Neuronal stem cell (in vitro differentiated cells): ENCODE data around the gene SEMA4G.

Experiments used
- DNase-seq: peaks from one replicate; pipeline ENCODE4 v3.0.0-alpha.2; 2013; ENCODE audit warnings: low spot score
- H2AFZ ChIP-seq: one replicate; pipeline ENCODE4 v1.6.1; 2013; ENCODE audit warnings: mild to moderate bottlenecking, low read length, inconsistent platforms
- H2AK5ac ChIP-seq: 2 replicates; pipeline ENCODE4 v1.6.1; 2013; ENCODE audit warnings: low read depth, mild to moderate bottlenecking, inconsistent platforms, low read length, moderate library complexity, mixed read lengths
- H2BK120ac ChIP-seq: 2 replicates; pipeline ENCODE4 v1.6.1; 2013; ENCODE audit warnings: low read depth, mild to moderate bottlenecking, inconsistent platforms, low read length, moderate library complexity, mixed read lengths
- H2BK12ac ChIP-seq: one replicate; pipeline ENCODE4 v1.6.1; 2013; ENCODE audit warnings: low read length, inconsistent platforms
- H2BK15ac ChIP-seq: 2 replicates; pipeline ENCODE4 v1.6.1; 2013; ENCODE audit warnings: mild to moderate bottlenecking, low read length, inconsistent platforms, mixed read lengths
- H2BK5ac ChIP-seq: one replicate; pipeline ENCODE4 v1.6.1; 2013; ENCODE audit warnings: inconsistent platforms, mild to moderate bottlenecking, low read length, moderate library complexity
- H3K14ac ChIP-seq: one replicate; pipeline ENCODE4 v1.6.1; 2013; ENCODE audit warnings: low read length, inconsistent platforms
- H3K18ac ChIP-seq: 2 replicates; pipeline ENCODE4 v1.6.1; 2013; ENCODE audit warnings: low read length, inconsistent platforms
- H3K23ac ChIP-seq: 2 replicates; pipeline ENCODE4 v1.6.1; 2013; ENCODE audit warnings: low read depth, mild to moderate bottlenecking, mixed read lengths, low read length, inconsistent platforms; ENCODE audit not compliant: poor library complexity
- H3K27ac ChIP-seq: replicated peaks from 3 replicates; pipeline ENCODE4 v1.5.1; 2013; ENCODE audit warnings: low read length, inconsistent platforms
- H3K27me3 ChIP-seq, 3 experiments: 2 replicates each; pipeline ENCODE4 v1.6.1; 2013; ENCODE audit warnings: low read length in 3 of 3, mild to moderate bottlenecking in 2 of 3, inconsistent platforms in 1 of 3, low read depth in 1 of 3, mixed read lengths in 1 of 3, moderate library complexity in 1 of 3; ENCODE audit not compliant: control insufficient read depth in 3 of 3, insufficient read depth in 3 of 3
- H3K36me3 ChIP-seq, 2 donors: replicated peaks in 1 of 2; 2 replicates each; pipeline ENCODE4 v1.6.1; 2013; ENCODE audit warnings: low read length in 2 of 2; ENCODE audit not compliant: control insufficient read depth in 2 of 2, insufficient read depth in 2 of 2
- H3K4ac ChIP-seq: 2 replicates; pipeline ENCODE4 v1.6.1; 2013; ENCODE audit warnings: inconsistent platforms, mild to moderate bottlenecking, low read length, moderate library complexity
- H3K4me1 ChIP-seq, 2 donors: 1 replicate in 1 of 2; 2 replicates in 1 of 2; pipeline ENCODE4 v1.6.1; 2013; ENCODE audit warnings: low read length in 2 of 2, low read depth in 1 of 2; ENCODE audit not compliant: control insufficient read depth in 2 of 2, insufficient read depth in 1 of 2
- H3K4me2 ChIP-seq: one replicate; pipeline ENCODE4 v1.6.1; 2013; ENCODE audit warnings: mild to moderate bottlenecking, low read length, inconsistent platforms; ENCODE audit not compliant: insufficient read depth, poor library complexity, severe bottlenecking
- H3K4me3 ChIP-seq, 2 donors: 2 replicates each; pipeline ENCODE4 v1.5.1; 2013; ENCODE audit warnings: low read length in 2 of 2, mild to moderate bottlenecking in 2 of 2, inconsistent platforms in 1 of 2, moderate library complexity in 1 of 2
- H3K79me1 ChIP-seq: one replicate; pipeline ENCODE4 v1.6.1; 2013; ENCODE audit warnings: low read depth, mild to moderate bottlenecking, inconsistent platforms, low read length, moderate library complexity
- H3K9ac ChIP-seq: one replicate; pipeline ENCODE4 v1.6.1; 2013; ENCODE audit warnings: mild to moderate bottlenecking, low read depth, low read length, inconsistent platforms; ENCODE audit not compliant: poor library complexity
- H3K9me3 ChIP-seq, 2 donors: replicated peaks in 1 of 2; 2 replicates each; pipeline versions ENCODE3 to v1.6.1; 2013; ENCODE audit warnings: low read length in 2 of 2, mild to moderate bottlenecking in 2 of 2, inconsistent platforms in 1 of 2, low read depth in 1 of 2, mixed read lengths in 1 of 2, moderate library complexity in 1 of 2; ENCODE audit not compliant: control insufficient read depth in 2 of 2, insufficient read depth in 1 of 2
- H4K8ac ChIP-seq: one replicate; pipeline ENCODE4 v1.6.1; 2013; ENCODE audit warnings: low read depth, mild to moderate bottlenecking, inconsistent platforms, low read length, moderate library complexity
- H4K91ac ChIP-seq: one replicate; pipeline ENCODE4 v1.6.1; 2013; ENCODE audit warnings: low read length, low read depth, mild to moderate bottlenecking, inconsistent platforms; ENCODE audit not compliant: poor library complexity
- WGBS, 2 donors: extraction: QIAGEN DNeasy Blood & Tissue Kit; methylation state at CpG; one replicate each; pipeline ENCODE4 v1.1.7; 2013; ENCODE audit warnings: missing lambda C conversion rate in 2 of 2, mixed read lengths in 1 of 2; ENCODE audit not compliant: insufficient read length in 2 of 2, insufficient replicate concordance in 1 of 2; ENCODE audit errors: extremely low coverage in 2 of 2; 5-methylcytosine and 5-hydroxymethylcytosine counted together

Gene SEMA4G

DNA sequence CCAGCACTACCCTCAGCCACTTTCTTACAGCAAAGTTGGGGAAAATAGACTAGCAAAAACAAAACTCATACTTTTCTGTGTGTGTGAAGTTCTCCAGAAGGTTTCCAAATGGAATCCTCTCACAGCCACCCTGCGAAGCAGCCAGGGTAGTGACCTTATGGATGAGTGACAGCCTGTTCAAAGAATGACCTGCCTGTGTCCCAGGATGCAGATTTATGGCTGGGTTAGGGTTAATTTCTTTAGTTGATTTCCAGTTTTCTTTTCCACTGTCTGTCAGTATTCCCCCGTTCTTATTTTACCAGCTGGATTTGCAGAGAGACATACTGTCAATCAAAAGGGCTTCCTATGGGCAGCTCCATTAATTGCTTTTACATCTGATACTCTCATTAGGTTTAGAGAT lies 2.4 kb upstream of the SEMA4G start:
- peaks cover 2 to 12% of the 10 kb centered on the region in 2 donors for H3K4me1 ChIP-seq
- peaks cover 3% of the 10 kb centered on the region for H3K79me1 ChIP-seq
- H3K18ac ChIP-seq = no peak overlapping the region
- H3K27ac ChIP-seq = no peak overlapping the region
- H3K36me3 ChIP-seq = peaks cover 5 to 53% of the 10 kb centered on the region in 2 donors
- H3K14ac ChIP-seq = no peak overlapping the region
- H3K9ac ChIP-seq = no peak overlapping the region
- DNase-seq = no peak
- no peak overlapping the region for H2AFZ ChIP-seq
- no peak overlapping the region for H3K4me3 ChIP-seq
- no peak overlapping the region for H3K4ac ChIP-seq
- H4K8ac ChIP-seq = no peak overlapping the region
- H3K23ac ChIP-seq = no peak overlapping the region
- H4K91ac ChIP-seq = no peak overlapping the region
- H2BK15ac ChIP-seq = no peak overlapping the region
- no peak overlapping the region for H2BK120ac ChIP-seq
- H2BK5ac ChIP-seq = no peak overlapping the region
- no peaks in the 10 kb centered on the region for H3K9me3 ChIP-seq
- H2AK5ac ChIP-seq = no peak overlapping the region
- H3K4me2 ChIP-seq = no peak overlapping the region
- WGBS, 2 donors = no CpG with 5 or more reads among the region's 2 CpGs
- H3K27me3 ChIP-seq = peaks cover 0 to 5% (median 0%) of the 10 kb centered on the region in 3 experiments
- H2BK12ac ChIP-seq = no peak overlapping the region

DNA sequence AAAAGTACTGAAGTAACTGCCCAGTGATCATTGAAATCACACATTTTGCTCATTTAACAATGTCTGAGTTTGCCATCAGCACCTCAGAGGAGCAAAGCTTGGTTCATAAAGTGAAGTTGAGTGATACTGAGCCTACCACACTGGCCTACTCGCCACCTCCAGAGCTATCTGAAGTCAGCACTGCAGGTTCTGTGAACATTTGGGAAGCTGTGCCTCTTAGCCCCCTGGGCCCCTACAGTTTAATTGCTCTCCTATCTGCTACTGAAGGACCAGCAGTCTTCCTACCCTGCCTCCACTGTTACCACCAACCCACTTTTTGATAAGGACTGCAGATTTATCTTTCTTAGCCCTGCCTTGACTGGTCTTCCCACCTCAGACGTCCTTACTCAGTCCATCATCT lies 2.0 kb upstream of the SEMA4G start:
- Histone ChIP-seq H2BK120ac (no peak overlapping the region), H3K4me2 (no peak overlapping the region), H2AFZ (no peak overlapping the region), H2BK12ac (no peak overlapping the region), H3K9me3 (no peaks in the 10 kb centered on the region), H3K18ac (no peak overlapping the region), H3K4ac (no peak overlapping the region), H3K27ac (no peak overlapping the region), H3K4me3 (no peak overlapping the region), H2BK15ac (no peak overlapping the region), H3K4me1 (peaks cover 2 to 16% of the 10 kb centered on the region in 2 donors), H2BK5ac (no peak overlapping the region), H3K79me1 (peaks cover 3% of the 10 kb centered on the region), H3K27me3 (peaks cover 0 to 5% (median 0%) of the 10 kb centered on the region in 3 experiments), H3K14ac (no peak overlapping the region), H3K23ac (no peak overlapping the region), H3K36me3 (peaks cover 5 to 48% of the 10 kb centered on the region in 2 donors), H2AK5ac (no peak overlapping the region), H3K9ac (no peak overlapping the region), H4K91ac (no peak overlapping the region), H4K8ac (no peak overlapping the region)
- no peak for DNase-seq
- WGBS, 2 donors = no CpG with 5 or more reads among the region's 2 CpGs

DNA sequence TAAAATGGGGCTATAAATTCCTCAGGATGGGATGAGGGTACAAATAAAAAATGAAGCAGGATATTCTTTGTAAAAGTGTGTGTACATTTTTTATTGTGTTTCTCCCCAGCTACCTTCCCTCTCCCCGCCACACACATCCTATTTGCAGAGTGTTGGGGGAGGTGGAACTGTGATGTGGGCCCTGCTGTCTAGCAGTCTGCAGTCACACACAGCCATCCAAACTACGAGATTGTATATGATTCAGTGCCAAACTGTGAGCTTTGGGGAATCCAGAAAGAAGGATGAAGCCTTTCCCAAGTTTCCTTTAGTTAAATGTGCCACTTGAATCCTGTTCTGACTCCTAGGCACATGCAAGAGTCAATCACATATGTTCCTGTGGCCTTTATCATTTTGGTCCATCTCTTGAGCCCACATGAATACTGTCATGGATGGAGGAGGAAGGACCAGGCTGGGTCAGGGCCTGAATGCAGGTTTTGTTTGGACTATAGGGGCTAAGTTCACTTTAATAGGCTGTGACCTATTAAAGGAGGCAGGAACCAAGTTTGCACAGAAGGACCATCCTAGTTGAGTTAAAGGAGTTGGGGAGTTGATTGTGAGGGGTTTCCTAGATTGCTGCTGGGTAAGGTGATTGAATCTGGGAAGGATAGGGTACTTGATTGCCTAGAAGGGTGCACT lies 1.1 kb upstream of the SEMA4G start:
- no peak overlapping the region for H2AFZ ChIP-seq
- H3K14ac ChIP-seq = no peak overlapping the region
- no peak overlapping the region for H2BK5ac ChIP-seq
- no peak overlapping the region for H2BK12ac ChIP-seq
- no CpG with 5 or more reads among the region's 2 CpGs for WGBS, 2 donors
- no peak overlapping the region for H3K4me3 ChIP-seq
- H3K27ac ChIP-seq = no peak overlapping the region
- no peak overlapping the region for H2BK120ac ChIP-seq
- H3K4me1 ChIP-seq = peaks cover 2 to 18% of the 10 kb centered on the region in 2 donors
- H4K8ac ChIP-seq = no peak overlapping the region
- H4K91ac ChIP-seq = no peak overlapping the region
- H3K27me3 ChIP-seq = peaks cover 0 to 5% (median 0%) of the 10 kb centered on the region in 3 experiments
- H3K4me2 ChIP-seq = no peak overlapping the region
- H3K9me3 ChIP-seq = no peaks in the 10 kb centered on the region
- H3K23ac ChIP-seq = no peak overlapping the region
- no peak overlapping the region for H2BK15ac ChIP-seq
- H3K9ac ChIP-seq = no peak overlapping the region
- H3K18ac ChIP-seq = no peak overlapping the region
- no peak overlapping the region for H3K4ac ChIP-seq
- DNase-seq = no peak
- H2AK5ac ChIP-seq = peak overlapping the region; percentile 82
- H3K79me1 ChIP-seq = peaks cover 3% of the 10 kb centered on the region
- H3K36me3 ChIP-seq = peaks cover 2 to 40% of the 10 kb centered on the region in 2 donors

DNA sequence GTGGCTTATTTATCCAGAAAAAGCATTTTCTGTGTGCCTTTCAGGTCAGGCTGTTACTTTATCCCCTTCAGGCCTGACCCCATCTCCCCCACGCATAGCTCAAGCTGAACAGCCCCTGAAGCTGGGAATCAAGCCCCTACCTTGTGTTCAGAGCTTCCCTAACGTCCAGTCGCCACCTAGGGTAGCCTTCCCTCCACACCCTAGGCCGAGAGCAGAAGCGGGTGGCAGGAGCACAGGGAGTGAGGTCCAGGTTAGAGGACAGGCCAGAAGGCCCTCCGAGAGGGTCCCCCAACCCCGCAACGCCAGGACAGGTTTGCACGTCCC lies 479 bp upstream of the SEMA4G start:
- Histone ChIP-seq H3K9me3 (no peaks in the 10 kb centered on the region), H3K4me1 (peaks cover 2 to 18% of the 10 kb centered on the region in 2 donors), H3K23ac (peak overlapping the region; percentile 75), H3K27me3 (peaks cover 0 to 5% (median 0%) of the 10 kb centered on the region in 3 experiments), H2BK15ac (peak overlapping the region; percentile 76), H2AK5ac (peak overlapping the region; percentile 82), H3K18ac (peak overlapping the region; percentile 98), H3K79me1 (peaks cover 3% of the 10 kb centered on the region), H4K8ac (no peak overlapping the region), H4K91ac (no peak overlapping the region), H3K9ac (peak overlapping the region; percentile 79), H3K4me3 (peak overlapping the region; percentile 12 to 74), H2AFZ (peak overlapping the region; percentile 70), H3K4me2 (peak overlapping the region; percentile 79), H2BK120ac (no peak overlapping the region), H2BK5ac (no peak overlapping the region), H3K4ac (peak overlapping the region; percentile 58), H2BK12ac (peak overlapping the region; percentile 25), H3K14ac (peak overlapping the region; percentile 33), H3K27ac (no peak overlapping the region), H3K36me3 (peaks cover 2 to 33% of the 10 kb centered on the region in 2 donors)
- WGBS, 2 donors = no CpG with 5 or more reads among the region's 9 CpGs
- DNase-seq = no peak
